Activated CD4-positive, alpha-beta T cell treated with anti-CD3 and anti-CD28 coated beads, Interleukin-2, Interleukin-6, amounts not matched to agents 100 ng/mL and 50 ng/mL, durations not matched to agents 16 hours and 8 hours (primary cell): ENCODE measurements around the gene INO80C.
"Not testable (repeated sequence)": the region's sequence is repeated elsewhere in the genome, so short reads cannot be mapped to it uniquely, and the experiment has no call there.

ENCODE experiments used
- DNase-seq: peaks from one replicate; pipeline ENCODE4 v3.0.0-alpha.2; 2020

The INO80C gene

DNA sequence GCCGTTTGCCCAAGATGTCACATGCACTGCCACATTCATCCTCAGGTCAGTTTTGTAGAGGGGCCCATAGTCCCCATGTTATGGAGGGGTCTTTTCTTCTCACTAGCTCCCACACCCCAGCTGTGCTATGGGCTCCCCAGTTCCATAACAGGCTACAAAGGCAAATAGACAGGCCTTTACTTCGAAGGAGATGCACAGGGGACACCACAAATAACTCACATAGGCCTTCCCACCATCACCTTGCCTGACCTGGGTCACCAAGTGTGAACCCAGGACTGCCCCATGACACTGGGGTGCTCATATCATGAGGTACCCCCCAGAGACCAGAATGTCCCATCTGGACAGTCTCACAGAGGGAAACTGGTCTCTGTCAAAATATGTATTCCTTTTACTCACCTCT is 15.0 kb upstream of the INO80C start:
- no peak for DNase-seq

DNA sequence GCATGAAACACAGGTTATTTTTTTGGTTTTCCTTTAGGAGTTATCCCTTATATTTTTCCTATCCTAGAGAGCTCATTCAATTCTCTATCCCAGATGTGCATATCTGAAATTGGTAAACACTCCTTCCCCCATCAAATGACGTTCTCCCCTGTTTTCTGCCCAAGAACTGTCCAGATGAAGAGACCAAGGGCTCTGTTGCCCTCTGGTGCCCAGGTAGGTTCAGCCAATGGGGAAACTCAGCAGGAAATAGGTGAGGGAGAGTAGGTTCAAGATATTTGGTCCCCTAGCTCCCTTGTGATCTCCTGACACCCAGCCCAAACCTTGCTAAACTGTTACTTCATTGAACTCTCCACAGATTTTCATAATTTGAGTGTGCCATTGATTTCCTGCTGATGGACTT is 14.1 kb upstream of the INO80C start:
- DNase-seq, result no peak

DNA sequence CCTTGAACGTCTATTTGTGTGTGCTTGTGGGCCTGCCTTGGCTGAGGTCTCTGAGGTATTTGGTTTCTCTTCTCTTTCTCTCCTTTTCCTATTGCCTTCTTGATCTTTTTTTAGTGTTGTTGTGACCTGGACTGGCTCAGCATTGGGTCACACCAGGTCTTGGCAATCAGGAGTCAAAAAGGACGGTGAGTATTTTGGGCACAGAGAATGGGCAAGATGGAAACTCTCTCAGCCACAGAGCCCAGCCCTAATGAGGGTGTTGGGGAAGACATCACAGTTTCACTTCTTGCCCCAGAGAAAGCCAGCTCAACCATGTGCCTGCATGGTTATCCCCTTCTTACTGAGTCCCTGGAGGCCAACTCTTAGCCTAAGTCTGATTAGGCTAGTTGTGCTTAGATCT is 13.7 kb upstream of the INO80C start:
- DNase-seq, result no peak

DNA sequence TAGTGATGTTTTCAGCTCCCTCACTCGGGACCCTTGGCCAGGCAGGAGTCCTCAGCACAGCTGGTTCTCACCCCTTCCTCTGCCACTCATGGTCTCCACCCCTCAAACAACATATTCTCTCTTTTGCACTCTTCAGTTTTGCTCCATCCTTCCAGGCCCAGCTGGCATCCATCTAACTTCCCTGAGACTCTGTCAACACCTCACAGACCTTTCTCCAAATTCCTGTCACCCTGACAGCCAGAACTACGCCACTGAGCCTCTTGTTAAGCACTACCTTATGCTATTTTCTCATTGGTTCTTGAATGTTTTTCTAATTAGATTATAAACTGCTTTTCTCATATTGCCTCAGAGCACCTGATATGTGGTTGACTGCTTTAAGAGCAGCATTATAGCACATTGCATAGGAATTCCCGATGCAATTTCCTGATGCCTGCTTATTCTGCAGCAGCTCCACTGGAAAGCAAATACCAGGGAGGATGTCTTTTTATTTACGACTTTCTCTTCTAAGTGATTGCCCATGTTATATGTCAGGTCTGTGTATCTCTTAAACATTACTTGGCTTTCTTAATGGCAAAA is 12.4 kb upstream of the INO80C start:
- DNase-seq, result no peak

DNA sequence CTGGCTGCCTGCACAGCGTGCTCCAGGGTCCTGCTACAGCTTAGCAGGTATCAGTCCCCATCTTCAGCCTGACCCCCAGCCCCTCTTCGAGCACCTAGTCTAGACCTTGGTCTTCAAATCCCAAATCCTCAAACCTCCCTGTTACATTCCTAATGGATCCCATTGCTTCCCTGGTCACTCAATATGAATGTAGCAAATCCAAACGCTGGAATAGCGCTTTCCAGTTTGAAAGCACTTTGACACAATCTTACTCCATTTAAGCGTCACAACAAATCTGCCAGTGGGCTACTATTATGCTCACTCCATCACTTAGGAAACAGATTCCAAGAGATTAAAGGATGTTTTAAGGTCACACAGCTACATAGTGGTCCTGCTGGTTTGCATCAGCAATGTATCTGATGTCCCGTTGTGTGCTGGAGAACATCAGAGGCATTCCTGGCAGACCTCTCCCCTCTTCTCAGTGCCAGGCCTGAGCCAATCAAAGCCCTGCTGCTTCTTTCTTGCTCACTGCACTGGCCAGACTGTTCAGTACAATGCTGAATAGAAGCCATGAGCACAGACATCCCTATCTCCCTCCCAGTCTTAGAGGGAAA is 11.1 kb upstream of the INO80C start:
- DNase-seq, result no peak

DNA sequence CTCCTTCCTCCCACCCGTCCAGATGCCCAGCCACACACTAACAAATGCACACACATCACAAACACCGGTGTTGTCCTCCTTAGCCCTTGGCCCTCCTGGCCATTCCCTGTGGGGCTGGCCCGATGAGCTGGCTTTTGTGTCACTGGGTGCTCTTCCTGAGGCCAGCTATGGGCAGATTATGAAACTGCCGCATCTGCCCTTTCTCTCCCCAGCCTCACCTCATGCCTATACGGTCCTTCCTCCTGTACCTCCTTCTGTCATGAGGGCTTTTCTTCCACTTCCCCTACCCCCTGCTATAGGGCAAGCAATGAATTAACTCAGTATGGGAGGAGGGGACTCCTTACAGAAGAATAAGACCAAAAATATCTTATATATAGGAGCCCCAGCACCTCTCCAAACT is 10.3 kb upstream of the INO80C start:
- no peak for DNase-seq

DNA sequence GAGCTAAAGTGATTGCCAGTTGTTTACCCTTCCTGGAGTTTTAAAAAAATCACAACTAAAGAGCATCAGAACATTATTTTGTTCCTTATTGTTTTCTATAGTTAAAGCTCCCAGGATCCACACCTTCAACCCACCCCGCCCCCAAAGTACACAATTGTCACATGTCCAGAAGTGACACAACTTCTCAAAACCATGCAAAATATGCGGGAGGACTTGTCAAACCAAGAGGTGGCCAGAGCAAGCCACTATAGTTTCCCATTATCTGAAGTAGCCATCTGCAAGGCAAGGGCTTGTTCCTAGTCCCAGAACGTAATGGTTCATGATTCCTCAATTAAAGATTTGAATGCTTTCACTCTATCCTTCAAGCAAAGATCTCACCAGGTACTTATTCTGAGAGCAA is 9.9 kb upstream of the INO80C start:
- DNase-seq, result no peak

DNA sequence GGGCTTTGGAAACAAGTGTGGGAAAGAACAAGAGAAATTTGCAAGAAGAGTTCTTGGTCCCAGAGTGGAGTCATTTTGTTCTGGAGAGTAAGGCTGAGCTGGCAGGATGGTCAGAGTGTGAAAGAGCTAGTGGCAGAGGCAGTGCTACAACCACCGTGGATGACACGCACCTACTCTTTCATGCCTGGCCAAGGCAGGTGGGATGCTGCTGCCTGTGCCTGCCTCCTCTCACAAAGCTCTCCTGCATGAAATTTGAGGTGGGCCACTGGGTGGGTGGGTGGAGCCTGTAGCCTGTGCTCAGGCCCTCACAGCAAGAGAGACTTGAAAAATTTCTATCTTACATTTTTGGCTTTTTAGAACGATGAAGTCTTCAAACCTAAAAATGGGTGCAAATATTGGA is 9.4 kb upstream of the INO80C start:
- DNase-seq, result no peak

DNA sequence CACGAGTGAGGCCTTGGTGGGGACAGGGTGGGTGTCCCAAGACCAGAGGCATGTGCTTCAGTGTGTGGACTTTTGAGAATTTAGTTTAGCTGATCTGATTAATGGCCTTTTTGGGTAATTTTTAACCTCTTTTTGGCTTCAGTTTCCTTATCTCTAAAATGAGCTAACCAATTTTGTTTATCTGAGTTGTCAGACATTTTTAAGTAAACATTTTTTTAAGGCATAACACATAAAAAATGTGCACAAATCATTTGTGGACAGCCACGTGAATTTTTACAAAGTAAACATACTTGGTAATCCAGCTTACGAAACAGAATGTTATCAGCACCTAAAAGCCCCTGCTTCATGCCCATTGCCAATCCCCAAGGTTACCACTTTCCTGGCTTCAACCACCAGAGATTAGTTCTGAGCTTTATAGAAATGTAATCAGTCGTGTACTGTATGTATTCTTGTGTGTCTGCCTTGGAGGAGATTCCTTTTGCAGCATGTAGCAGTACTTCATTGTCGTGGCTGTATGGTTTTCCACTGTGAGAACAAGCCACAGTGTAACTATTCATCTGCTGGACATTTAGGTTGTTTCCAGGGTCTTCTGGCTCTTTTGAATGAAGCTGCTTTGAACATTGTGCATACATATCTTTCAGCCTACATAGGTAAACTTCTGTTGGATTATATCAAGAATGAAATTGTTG is 8.4 kb upstream of the INO80C start:
- no peak for DNase-seq

DNA sequence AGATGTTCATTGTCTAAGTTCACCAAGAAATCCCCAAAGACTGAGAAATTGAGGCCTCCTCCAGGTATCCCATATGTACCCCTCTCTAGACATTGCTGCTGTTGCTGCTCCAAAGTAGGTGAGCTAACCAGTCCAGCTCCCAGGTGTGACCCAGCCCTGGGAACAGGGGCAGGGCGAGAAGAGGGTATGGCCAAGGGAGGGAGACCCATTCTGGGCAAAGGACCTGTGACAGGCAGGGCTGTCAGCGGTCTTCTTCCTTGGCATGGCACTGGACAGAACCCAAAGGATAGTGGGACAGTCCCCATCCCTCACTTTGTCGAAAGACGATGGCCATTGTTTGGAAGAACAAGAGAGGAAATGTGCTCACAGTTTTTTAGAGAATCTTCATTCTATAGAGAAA is 7.2 kb upstream of the INO80C start:
- no peak for DNase-seq

DNA sequence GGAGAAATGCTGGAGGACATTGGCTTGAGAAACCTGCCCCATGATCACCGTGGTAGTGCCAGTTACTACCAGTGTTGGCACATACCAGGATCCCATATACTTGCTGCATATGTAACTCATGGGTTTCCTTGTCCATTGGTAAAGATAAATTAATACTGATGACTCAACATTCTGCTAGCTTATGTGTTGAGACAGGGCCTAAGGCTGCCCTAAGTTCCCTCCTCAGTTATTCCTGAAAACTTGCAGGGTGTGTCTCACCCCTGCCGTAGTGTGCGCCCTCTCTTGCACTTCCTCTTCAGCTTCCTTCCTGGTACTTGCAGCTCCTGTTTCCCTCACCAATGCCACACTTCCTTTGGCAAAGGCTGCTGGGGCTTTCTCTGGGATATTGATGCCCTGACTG is 4.3 kb upstream of the INO80C start:
- no peak for DNase-seq

DNA sequence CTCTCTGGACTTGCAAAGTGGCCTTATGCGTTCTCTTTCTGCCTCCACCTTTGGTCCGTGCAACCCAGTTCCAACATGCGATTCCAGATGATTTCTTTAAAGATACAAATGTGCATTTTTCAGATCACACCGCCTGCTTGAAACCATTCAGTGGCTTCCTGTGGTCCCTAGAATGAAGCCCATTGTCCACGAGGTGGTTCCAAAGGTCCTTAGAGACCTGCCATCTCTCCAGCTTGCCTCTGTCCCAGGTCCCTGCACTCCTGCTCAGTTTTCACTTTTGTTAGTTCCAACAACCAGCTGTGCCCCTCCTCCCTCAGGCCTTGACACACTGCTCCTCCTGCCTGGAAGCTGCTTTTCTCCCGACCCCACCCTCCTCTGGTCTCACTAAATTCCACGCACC is 3.6 kb upstream of the INO80C start:
- no peak for DNase-seq

DNA sequence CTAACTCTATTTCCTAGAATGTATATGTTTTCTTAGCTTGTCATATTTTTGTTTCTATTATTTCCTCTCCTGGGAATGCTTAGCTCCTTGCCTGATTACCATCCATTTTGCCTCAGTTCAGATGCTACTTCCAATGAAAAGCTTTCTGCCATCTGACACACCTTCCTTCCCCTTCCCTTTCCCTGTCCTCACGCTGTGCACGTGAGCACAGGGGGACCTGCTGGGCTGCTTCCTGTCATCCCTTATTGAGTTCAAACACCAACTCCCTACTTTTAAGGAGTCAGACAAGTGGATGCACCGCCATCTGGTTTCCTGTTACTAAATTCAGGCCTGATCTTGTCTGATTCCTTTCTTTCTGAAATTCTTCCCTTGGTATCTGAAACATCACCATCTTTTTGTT is 2.4 kb upstream of the INO80C start:
- DNase-seq, result no peak

DNA sequence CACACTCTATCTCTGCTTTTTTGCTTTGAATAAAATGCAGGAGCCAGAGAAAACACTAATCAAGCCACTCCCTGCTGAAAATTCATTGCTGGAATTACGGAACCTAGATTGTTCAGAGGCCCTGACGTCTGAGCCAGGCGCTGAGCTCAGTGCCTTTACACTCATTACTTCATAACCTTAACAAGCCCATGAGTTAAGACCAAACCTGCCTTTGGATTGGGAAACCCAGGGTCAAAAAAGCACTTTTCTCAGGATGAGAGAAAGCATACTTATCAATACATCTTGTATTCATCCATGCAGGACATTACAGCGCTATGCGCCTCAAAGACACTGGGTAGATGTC is 762 bp downstream of the INO80C start:
- DNase-seq, result no peak

DNA sequence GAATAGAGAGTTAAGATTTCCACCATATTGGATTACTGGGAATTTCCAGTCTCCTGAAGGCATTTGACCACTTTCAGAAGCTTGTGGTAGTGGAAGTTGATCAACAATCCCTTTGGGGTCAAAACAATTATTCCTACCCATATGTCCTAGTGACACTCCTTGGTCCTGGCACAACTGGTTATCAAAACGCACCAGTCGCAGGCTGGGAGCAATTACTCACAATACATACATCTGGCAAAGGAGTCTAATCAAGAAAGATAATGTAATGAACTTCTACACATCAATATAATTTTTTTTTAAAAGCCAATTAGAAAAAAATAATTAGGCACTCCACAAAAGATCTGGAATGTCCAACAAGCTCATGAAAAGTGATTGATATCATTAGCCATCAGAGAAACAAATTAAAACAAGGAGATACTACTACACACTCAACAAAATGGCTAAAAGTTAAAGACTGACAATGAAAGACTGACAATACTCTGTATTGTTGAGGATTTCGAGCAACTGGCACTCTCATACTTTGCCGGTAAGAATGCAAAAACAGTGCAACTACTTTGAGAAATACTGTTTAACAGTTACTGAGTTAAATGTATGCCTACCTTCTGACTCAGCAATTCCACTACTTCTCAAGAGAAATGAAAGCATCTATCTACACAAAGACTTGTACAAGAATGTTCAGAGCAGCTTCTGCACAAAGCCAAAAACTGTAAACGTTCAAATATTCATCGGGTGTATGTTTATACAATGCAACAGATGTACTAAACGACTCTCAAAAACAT is 2.0 kb downstream of the INO80C start:
- DNase-seq, result no peak

DNA sequence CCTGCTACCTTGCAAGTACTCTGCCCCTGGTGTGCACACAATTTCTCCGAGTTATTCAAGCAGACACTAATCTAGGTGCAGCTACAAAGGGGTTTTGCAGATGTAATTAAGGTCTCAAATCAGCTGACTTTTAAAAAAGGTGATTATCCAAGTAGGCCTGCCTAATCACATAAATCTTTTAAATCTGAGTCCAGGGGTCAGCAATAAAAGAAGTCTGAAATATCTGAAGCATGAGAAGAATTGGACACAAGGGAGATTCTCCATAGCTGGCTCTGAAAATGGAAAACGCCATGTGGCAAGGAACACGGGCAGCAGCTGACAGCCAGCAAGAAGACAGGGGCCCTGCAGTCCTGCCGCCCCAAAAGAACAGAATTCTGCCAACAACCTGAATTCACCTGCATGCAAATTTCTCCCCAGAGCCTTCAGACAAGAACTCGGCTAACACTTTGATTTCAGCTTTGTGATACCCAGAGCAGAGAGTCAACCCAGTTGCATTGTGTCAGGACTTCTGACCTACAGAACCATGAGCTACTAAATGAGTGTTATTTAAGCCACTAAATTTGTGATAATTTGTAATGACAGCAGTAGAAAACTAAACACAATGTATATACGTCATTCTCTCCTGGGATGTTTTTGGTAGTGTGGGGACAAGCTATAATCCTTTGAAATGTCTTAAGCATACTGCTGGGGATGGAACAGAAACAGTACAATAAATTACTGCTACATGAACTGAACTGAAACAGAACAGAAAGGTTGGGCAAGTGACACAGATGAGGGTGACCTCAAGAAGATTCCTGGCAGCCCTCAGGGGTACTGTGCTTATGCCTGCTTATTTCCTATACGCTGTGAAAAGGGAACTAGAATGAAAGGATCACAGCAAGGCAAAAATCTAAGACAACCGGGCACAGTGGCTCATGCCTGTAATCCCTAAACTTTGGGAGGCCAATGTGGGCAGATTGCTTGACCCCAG is 3.2 kb downstream of the INO80C start:
- no peak for DNase-seq

DNA sequence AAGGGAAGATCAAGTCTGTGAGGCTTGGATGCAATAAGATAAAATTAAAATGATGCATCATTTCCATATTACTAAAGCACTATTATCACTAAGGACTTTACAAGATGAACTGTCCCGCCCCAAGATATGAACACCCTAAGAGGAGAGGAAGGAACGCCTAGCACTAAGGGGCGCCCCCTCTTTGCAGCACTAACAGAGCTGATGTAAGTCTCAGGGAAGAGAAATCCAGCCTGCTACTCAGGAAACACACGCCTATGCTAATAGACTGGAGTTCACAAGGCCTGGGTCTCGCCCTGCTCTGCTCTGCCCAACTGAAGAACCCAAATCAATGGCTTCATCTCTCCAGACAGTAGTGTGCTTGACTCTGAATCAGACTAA is 6.1 kb downstream of the INO80C start:
- DNase-seq, result no peak

DNA sequence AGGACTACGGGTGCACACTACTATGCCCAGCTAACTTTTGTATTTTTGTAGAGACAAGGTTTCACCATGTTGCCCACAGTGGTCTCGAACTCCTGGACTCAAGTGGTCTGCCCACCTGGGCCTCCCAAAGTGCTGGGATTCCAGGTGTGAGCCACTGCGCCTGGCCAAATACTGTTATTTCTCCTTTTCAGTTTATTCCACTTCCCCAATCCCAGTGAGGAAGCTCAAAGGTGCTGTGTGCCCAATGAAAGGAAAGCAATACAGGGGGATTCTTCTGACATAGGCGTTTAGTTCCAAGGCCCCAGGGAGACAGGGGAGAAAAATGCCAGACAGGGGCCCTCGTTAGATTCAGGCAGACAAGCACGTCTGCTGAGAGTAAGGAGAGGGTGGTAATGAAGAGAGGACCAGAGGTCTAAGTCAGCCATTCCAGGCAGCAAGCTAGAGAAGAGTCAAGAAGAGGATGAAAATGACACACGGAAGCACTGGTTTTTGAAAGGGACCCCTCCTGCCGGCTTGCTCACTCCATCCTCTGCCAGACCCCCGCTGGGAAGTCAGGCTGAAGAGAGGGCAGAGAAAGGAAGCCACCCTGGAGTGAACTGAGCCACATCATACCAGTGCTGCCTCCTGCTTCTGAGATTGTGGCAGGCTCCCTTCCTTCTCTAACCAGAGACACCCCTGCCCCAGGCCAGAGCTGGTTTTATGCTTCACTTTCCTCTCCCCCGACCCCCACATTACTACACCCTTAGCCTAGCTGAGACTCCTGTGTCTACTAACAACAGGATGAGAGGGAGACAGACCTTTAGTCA is 6.7 kb downstream of the INO80C start:
- no peak for DNase-seq

DNA sequence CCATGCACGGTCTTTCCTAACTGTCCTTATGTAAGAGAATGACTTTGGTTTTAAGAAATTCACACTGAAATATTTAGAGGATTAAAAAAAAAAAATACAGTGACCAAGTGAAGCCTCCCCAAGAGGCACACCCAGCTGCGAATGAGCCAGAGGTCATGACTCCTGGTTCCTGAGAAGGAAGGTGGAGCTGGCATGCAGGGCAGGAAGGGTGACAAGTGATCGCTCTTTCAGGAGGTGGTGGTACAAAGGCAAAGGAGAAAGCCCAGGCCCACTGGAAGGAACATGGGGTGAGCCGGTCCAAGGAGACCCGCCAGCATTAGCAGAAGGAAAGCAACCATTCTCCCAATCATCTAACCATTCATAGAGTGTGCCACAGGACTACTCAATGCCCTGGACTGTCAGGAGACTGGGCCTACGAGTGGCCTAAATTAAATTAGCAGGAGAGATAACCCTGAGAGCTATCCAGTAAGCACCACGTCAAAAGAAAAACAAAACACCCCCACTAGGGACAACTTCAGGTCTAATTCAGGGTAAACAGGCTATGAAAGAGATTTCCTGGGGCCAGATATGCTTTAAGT is 7.8 kb downstream of the INO80C start:
- DNase-seq, result no peak

DNA sequence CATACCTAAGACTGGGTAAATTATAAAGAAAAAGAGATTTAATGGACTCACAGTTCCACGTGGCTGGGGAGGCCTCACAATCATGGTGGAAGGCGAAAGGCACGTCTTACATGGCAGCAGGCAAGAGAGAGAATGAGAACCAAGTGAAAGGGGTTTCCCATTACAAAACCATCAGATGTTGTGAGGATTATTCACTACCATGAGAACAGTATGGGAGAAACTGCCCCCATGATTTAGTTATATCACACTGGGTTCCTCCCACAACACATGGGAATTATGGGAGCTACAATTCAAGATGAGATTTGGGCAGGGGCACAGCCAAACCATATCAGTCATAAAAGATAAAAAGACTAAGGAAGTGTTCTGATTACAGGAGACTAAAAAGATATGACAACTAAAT is 8.5 kb downstream of the INO80C start:
- DNase-seq, result not testable (repeated sequence)

DNA sequence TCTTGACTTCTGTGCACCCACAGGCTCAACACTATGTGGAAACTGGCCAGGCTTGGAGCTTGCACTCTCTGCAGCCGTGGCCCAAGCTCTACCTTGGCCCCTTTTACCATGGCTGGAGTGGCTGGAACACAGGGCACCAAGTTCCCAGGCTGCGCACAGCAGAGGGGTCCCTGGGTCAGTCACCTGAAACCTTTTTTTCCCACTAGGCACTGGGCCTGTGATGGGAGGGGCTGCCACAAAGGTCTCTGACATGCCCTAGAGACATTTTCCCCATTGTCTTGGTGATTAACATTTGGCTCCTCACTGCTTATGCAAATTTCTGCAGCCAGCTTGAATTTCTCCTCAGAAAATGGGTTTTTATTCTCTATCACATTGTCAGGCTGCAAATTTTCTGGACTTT is 9.4 kb downstream of the INO80C start:
- not testable (repeated sequence) for DNase-seq

DNA sequence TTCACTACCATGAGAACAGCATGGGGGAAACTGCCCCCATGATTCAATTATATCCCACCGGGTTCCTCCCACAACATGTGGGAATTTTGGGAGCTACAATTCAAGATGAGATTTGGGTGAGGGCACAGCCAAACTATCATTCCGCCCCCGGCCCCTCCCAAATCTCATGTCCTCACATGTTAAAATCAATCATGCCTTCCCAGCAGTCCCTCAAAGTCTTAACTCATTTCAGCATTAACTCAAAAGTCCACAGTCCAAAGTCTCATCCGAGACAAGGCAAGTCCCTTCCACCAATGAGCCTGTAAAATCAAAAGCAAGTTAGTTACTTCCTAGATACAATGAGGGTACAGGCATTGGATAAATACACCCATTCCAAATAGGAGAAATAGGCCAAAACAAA is 10.2 kb downstream of the INO80C start:
- not testable (repeated sequence) for DNase-seq
